Measurements from ENCODE around the gene ITPKC. TPM values are rescaled to one million over a fixed set of nuclear protein-coding genes. Genes with fewer than 3 reads are reported as not detected.

ITPKC gene
- total and polyA plus RNA-seq, 9 of the 15 experiments (the other 6 are each of a cell fraction or from before 2014, with no cell fraction given), result 0.08 to 9.3 (median 5.8) TPM

DNA sequence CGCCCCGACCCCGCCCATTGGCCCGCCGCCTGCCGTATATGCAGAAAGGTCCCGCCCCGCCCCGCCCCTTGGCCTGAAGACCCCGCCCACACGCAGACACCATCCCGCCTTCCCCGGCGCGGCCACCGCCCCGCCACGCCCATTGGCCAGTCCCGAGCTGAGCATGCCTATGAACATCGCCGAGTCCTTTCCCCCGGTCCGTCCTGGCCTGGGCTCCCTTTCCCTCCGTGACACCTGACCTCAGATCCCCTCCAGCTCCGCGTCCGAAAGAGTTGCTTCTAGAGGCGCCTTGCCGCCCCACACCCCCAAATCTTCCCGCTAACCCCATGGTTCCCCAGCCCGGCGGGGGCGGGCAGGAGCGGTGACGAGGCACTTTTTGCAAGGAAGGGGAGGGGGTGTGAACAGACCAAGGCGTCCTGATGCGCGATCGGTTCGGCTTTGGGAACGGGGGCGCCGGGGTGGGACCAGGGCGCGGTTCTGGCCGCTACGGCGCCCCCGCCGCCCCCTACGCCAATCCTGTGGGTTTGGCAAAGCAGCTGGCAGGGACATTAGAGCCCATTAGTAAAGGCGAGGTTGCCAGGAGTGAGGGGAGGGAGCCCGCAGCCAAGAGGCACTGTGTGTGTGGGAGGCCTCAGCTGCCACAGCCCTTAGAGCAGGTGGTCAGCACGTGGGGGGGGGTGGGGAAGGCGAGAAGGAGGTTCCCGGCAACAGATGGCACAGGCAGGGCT lies 26.1 kb upstream of the ITPKC start (continued):
- TF ChIP-seq, protein P1, sequence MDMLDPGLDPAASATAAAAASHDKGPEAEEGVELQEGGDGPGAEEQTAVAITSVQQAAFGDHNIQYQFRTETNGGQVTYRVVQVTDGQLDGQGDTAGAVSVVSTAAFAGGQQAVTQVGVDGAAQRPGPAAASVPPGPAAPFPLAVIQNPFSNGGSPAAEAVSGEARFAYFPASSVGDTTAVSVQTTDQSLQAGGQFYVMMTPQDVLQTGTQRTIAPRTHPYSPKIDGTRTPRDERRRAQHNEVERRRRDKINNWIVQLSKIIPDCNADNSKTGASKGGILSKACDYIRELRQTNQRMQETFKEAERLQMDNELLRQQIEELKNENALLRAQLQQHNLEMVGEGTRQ (CRISPR knock-in tag; IDR thresholded peaks at IDR 0.05), result no peak
- TF ChIP-seq ZNF274 (IDR thresholded peaks at IDR 0.05; ENCODE audit: borderline replicate concordance, low read depth, low read length) (no peak), ZNF780A (CRISPR knock-in tag; IDR thresholded peaks at IDR 0.05) (no peak), GATAD2B (IDR thresholded peaks at IDR 0.05; ENCODE audit: borderline replicate concordance) (no peak), NFIC (IDR thresholded peaks at IDR 0.05) (peak; percentile 42), FOXJ3 (CRISPR knock-in tag; IDR thresholded peaks at IDR 0.05) (no peak), RBFOX2 (IDR thresholded peaks at IDR 0.05; ENCODE audit: low read depth, low read length) (peak; percentile 94), TAF1 (IDR thresholded peaks at IDR 0.05; ENCODE audit: control insufficient read depth, extremely low read depth, insufficient read depth, low read length, severe bottlenecking) (peak; percentile 44), ZNF584 (CRISPR knock-in tag; IDR thresholded peaks at IDR 0.05; ENCODE audit: low read depth) (peak; percentile 89), CEBPG (CRISPR knock-in tag; IDR thresholded peaks at IDR 0.05) (no peak), CEBPG (tag; conservative IDR thresholded peaks at IDR 0.05 in 1 of 2, IDR thresholded peaks at IDR 0.05 in 1 of 2) (no peak), POLR3G (IDR thresholded peaks at IDR 0.05; ENCODE audit: extremely low read depth, insufficient read length, insufficient replicate concordance) (no peak), MYNN (IDR thresholded peaks at IDR 0.05) (peak; percentile 8; the same call in 1 of the 2 replicates), MYNN (CRISPR knock-in tag; IDR thresholded peaks at IDR 0.05) (no peak), CREBBP (IDR thresholded peaks at IDR 0.05; ENCODE audit: low read depth, low read length) (no peak), MCM3 (IDR thresholded peaks at IDR 0.05) (no peak), NCOA1 (IDR thresholded peaks at IDR 0.05; ENCODE audit: low read depth) (peak; percentile 22; the same call in 1 of the 2 replicates), ELF4 (CRISPR knock-in tag; IDR thresholded peaks at IDR 0.05) (no peak)
- TF ChIP-seq, protein P2, sequence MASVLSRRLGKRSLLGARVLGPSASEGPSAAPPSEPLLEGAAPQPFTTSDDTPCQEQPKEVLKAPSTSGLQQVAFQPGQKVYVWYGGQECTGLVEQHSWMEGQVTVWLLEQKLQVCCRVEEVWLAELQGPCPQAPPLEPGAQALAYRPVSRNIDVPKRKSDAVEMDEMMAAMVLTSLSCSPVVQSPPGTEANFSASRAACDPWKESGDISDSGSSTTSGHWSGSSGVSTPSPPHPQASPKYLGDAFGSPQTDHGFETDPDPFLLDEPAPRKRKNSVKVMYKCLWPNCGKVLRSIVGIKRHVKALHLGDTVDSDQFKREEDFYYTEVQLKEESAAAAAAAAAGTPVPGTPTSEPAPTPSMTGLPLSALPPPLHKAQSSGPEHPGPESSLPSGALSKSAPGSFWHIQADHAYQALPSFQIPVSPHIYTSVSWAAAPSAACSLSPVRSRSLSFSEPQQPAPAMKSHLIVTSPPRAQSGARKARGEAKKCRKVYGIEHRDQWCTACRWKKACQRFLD (CRISPR knock-in tag; IDR thresholded peaks at IDR 0.05), result peak; percentile 91; the same call in 1 of the 2 replicates
- TF ChIP-seq, protein P3, sequence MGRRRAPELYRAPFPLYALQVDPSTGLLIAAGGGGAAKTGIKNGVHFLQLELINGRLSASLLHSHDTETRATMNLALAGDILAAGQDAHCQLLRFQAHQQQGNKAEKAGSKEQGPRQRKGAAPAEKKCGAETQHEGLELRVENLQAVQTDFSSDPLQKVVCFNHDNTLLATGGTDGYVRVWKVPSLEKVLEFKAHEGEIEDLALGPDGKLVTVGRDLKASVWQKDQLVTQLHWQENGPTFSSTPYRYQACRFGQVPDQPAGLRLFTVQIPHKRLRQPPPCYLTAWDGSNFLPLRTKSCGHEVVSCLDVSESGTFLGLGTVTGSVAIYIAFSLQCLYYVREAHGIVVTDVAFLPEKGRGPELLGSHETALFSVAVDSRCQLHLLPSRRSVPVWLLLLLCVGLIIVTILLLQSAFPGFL (CRISPR knock-in tag; IDR thresholded peaks at IDR 0.05), result no peak
- TF ChIP-seq, protein P4, sequence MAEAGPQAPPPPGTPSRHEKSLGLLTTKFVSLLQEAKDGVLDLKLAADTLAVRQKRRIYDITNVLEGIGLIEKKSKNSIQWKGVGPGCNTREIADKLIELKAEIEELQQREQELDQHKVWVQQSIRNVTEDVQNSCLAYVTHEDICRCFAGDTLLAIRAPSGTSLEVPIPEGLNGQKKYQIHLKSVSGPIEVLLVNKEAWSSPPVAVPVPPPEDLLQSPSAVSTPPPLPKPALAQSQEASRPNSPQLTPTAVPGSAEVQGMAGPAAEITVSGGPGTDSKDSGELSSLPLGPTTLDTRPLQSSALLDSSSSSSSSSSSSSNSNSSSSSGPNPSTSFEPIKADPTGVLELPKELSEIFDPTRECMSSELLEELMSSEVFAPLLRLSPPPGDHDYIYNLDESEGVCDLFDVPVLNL (CRISPR knock-in tag; IDR thresholded peaks at IDR 0.05; ENCODE audit: low read depth), result 0 out of 2 replicates have a peak, but pooled peaks have one; percentile 9
- TF ChIP-seq, protein P5, sequence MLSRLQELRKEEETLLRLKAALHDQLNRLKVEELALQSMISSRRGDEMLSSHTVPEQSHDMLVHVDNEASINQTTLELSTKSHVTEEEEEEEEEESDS (CRISPR knock-in tag; IDR thresholded peaks at IDR 0.05), result no peak
- TF ChIP-seq, protein P6, sequence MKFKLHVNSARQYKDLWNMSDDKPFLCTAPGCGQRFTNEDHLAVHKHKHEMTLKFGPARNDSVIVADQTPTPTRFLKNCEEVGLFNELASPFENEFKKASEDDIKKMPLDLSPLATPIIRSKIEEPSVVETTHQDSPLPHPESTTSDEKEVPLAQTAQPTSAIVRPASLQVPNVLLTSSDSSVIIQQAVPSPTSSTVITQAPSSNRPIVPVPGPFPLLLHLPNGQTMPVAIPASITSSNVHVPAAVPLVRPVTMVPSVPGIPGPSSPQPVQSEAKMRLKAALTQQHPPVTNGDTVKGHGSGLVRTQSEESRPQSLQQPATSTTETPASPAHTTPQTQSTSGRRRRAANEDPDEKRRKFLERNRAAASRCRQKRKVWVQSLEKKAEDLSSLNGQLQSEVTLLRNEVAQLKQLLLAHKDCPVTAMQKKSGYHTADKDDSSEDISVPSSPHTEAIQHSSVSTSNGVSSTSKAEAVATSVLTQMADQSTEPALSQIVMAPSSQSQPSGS (CRISPR knock-in tag; IDR thresholded peaks at IDR 0.05), result no peak
